Inflammatory macrophage treated with lipopolysaccharide for 1 hour (primary cell): ENCODE data around the gene EZR.
"Not testable (repeated sequence)": the region's sequence is repeated elsewhere in the genome, so short reads cannot be mapped to it uniquely, and the experiment has no call there.

Experiments
- DNase-seq, 2 donors: peaks; one replicate each; pipeline ENCODE4 v3.0.0-alpha.2; 2020 to 2022

Gene EZR

GRCh38 chr6:158796353-158796752 is 22.8 kb downstream of the EZR start:
- no peak for DNase-seq

GRCh38 chr6:158795516-158795915 is 23.7 kb downstream of the EZR start:
- DNase-seq: no peak

GRCh38 chr6:158793432-158793831 is 25.7 kb downstream of the EZR start:
- peak in 1 of 2 donors; percentile 51 for DNase-seq

- not testable (repeated sequence) for DNase-seq
Measured at GRCh38 chr6:158792505-158792904, 26.7 kb downstream of the EZR start.

GRCh38 chr6:158791274-158791855 is 27.8 kb downstream of the EZR start:
- DNase-seq: no peak

- no peak for DNase-seq
Measured at GRCh38 chr6:158789115-158789917, 29.9 kb downstream of the EZR start.

- no peak for DNase-seq
Measured at GRCh38 chr6:158787395-158787794, 31.8 kb downstream of the EZR start.

GRCh38 chr6:158786645-158787304 is 32.4 kb downstream of the EZR start:
- no peak for DNase-seq

GRCh38 chr6:158785036-158785435 is 34.1 kb downstream of the EZR start:
- DNase-seq: no peak

GRCh38 chr6:158784505-158784904 is 34.7 kb downstream of the EZR start:
- no peak for DNase-seq

GRCh38 chr6:158783851-158784250 is 35.3 kb downstream of the EZR start:
- DNase-seq: no peak

- DNase-seq: no peak
Measured at GRCh38 chr6:158783167-158783450, 36.1 kb downstream of the EZR start.

- no peak for DNase-seq
Measured at GRCh38 chr6:158782432-158783166, 36.6 kb downstream of the EZR start.

- DNase-seq: peak in 1 of 2 donors; percentile 9
Measured at GRCh38 chr6:158781692-158782373, 37.3 kb downstream of the EZR start.

GRCh38 chr6:158780988-158781691 is 38.0 kb downstream of the EZR start:
- no peak for DNase-seq

- DNase-seq: no peak
Measured at GRCh38 chr6:158780246-158780884, 38.8 kb downstream of the EZR start.

GRCh38 chr6:158778005-158778527 is 41.1 kb downstream of the EZR start:
- no peak for DNase-seq

- no peak for DNase-seq
Measured at GRCh38 chr6:158777510-158777909, 41.7 kb downstream of the EZR start.

GRCh38 chr6:158776737-158777136 is 42.4 kb downstream of the EZR start:
- no peak for DNase-seq

- DNase-seq: no peak
Measured at GRCh38 chr6:158775832-158776231, 43.3 kb downstream of the EZR start.

- no peak for DNase-seq
Measured at GRCh38 chr6:158774717-158775449, 44.3 kb downstream of the EZR start.
